NCI-H446 treated with DMSO at 0.1 percent for 48 hours (cell line): ENCODE results near the gene AP2B1.

Source experiments
- DNase-seq: peaks from one replicate; lab custom pipeline; 2025; lab: John Stamatoyannopoulos, UW

AP2B1 gene

DNA sequence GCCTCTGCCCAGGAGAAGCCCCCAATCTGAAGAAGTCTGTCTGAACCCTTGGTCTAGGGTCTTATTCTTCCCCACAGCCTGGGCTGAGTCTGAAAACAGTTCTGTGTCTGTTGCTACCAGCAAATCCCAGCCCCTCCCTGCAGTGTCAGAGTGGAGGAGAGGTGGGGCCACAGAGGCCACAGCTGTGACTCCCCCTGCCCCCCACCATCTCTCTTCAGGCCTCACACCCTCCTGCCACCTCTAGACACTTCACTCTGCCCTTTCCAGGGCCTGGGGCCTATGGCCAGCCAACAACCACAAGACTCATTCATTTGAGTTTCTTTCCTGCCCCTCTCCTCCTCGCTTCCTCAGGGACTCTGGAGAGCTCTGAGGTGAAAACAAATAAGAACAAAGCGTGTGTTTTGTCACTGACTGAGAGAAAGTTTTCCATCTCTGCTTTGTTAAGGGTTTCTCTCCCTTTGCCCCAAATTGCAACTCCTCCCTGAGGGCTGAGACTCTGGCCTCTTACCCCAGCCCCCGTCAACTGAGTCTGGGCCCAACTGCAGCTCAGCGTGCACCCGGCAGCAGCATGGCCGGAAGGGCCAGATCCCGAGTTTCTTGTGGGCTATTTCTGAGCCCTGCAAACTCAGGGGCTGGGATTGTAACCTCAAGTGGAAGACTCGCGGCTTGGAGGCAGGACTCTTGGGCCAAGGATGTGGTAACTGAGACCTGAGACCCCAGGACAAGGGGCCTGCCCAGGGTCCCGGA, 186.7 kb downstream of the AP2B1 start:
- no peak for DNase-seq

DNA sequence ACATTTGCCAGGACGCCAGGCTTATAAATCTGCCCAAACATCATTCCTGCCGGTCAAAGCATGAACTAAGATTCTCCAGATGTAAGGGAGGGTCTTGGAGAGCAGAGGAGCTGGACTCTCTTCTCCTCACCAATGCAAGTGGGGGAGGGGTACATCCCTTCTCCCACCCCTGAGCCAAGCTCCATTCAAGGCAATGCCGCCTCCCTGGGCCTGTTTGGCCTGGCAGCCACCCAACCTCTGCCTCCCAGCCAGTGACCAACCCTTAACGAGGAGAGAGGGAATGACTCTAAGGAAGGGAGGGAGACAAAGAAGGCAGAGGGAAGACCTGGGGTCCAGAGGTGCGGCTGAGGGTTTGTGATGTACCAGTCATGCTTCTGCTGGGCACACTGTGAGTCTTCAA, 187.4 kb downstream of the AP2B1 start:
- DNase-seq = no peak

DNA sequence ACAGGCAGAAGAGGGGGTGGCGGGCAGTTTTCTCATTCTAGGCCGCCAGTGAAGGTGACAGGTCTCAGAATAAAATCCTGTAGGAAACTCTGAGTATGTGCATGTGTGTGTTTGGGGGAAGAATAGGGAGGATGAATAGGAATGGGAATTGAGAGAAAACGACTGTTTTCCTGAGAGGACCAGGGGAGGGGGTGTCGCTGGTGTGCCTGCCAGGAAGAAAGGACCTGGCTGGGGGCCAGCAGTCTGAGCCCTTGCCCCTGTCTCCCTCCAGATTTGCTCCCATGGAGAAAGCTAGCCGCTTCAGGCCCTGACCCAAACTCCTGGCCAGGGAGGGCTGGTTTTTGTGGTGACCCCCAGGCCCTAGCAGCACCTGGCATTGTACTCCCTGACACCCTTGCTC, 187.9 kb downstream of the AP2B1 start:
- no peak for DNase-seq

DNA sequence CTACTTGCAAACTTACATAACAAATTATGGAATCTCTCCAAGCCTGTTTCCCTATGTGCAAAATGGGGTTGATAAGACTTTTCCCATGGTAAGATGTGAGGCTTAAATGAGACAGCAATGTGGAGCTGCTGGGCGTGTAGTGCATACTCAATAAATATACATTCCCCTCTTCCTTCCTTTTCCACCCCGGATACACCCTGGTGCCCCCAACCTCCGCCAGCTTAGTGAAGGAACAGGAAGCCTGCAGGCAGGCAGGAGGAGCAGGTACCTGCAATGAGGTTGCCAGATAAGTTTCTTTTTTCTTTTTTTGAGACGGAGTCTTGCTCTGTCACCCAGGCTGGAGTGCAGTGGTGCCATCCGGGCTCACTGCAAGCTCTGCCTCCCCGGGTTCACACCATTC, 188.5 kb downstream of the AP2B1 start:
- DNase-seq = no peak
